Germinal center (tissue), 1 donor: ENCODE data around the gene MMP11.

Source experiments
- DNase-seq: peaks from one replicate; pipeline ENCODE4 v3.0.0; 2012; ENCODE audit warnings: mixed read lengths, low spot score

The MMP11 gene

DNA sequence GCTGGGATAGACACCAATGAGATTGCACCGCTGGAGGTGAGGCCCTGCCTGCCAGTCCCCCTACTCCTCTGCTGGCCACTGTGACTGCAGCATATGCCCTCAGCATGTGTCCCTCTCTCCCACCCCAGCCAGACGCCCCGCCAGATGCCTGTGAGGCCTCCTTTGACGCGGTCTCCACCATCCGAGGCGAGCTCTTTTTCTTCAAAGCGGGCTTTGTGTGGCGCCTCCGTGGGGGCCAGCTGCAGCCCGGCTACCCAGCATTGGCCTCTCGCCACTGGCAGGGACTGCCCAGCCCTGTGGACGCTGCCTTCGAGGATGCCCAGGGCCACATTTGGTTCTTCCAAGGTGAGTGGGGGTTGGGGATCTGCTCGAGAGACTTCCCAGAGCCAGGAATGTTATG, 8.4 kb downstream of the MMP11 start:
- DNase-seq = no peak

DNA sequence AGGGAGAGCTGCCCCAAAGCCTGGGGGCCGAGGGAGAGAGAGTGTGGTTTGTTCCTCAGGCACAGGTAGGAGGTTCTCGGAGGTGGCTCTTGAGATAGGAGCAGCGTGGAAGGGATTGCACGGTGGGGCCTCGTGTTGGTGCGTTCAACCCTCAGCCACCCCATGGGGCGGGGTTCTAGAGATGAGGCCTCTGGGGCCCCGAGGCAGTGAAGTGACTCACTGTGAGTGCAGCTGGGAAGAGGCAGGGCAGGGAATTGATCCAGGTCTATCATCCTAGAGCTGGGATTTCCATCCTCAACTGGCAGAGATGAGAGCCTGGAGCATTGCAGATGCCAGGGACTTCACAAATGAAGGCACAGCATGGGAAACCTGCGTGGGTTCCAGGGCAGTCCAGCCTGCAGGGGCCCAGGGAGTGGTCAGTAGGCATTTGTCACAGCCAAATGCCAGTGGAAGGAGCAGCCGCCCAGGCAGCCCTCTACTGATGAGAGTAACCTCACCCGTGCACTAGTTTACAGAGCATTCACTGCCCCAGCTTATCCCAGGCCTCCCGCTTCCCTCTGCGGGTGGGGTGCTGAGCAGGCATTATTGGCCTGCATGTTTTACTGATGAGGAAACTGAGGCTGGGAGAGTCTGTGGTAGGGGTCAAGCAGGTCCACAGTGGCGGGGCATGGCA, 9.0 kb downstream of the MMP11 start:
- no peak for DNase-seq

- DNase-seq = no peak
These were observed 9.6 kb downstream of the MMP11 start for GRCh38 chr22:23782252-23782651.

DNA sequence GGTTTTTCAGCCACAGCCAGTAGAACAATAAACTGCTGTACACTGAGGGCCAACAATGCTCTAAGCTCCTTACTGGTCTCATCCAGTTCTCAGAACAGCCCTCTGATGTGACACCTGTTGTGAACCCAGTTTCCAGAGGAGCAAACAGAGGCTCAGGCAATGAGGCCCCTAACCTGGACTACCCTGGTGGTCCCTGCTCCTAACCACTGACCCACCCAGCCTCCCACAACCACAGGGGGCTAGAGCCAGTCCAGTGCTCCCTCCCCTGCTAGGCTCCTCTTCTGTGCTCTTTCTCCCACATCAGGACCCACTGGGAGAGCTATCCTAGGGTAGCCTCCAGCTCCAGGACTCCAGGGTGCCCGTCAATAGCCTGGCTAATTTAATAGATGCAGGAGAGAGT, 10.1 kb downstream of the MMP11 start:
- DNase-seq = no peak

DNA sequence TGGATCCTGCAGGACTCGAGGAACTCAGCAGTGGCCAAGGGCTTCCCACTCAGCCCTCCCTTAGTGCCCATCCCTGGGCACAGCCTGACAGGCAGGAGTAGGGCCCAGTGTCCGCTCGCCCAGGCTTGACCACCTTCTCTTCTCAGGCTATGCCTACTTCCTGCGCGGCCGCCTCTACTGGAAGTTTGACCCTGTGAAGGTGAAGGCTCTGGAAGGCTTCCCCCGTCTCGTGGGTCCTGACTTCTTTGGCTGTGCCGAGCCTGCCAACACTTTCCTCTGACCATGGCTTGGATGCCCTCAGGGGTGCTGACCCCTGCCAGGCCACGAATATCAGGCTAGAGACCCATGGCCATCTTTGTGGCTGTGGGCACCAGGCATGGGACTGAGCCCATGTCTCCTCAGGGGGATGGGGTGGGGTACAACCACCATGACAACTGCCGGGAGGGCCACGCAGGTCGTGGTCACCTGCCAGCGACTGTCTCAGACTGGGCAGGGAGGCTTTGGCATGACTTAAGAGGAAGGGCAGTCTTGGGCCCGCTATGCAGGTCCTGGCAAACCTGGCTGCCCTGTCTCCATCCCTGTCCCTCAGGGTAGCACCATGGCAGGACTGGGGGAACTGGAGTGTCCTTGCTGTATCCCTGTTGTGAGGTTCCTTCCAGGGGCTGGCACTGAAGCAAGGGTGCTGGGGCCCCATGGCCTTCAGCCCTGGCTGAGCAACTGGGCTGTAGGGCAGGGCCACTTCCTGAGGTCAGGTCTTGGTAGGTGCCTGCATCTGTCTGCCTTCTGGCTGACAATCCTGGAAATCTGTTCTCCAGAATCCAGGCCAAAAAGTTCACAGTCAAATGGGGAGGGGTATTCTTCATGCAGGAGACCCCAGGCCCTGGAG, 10.9 kb downstream of the MMP11 start:
- no peak for DNase-seq

GRCh38 chr22:23784215-23784732, 11.6 kb downstream of the MMP11 start:
- DNase-seq = no peak

- DNase-seq = no peak
These were observed 13.6 kb downstream of the MMP11 start for GRCh38 chr22:23786261-23786710.

DNA sequence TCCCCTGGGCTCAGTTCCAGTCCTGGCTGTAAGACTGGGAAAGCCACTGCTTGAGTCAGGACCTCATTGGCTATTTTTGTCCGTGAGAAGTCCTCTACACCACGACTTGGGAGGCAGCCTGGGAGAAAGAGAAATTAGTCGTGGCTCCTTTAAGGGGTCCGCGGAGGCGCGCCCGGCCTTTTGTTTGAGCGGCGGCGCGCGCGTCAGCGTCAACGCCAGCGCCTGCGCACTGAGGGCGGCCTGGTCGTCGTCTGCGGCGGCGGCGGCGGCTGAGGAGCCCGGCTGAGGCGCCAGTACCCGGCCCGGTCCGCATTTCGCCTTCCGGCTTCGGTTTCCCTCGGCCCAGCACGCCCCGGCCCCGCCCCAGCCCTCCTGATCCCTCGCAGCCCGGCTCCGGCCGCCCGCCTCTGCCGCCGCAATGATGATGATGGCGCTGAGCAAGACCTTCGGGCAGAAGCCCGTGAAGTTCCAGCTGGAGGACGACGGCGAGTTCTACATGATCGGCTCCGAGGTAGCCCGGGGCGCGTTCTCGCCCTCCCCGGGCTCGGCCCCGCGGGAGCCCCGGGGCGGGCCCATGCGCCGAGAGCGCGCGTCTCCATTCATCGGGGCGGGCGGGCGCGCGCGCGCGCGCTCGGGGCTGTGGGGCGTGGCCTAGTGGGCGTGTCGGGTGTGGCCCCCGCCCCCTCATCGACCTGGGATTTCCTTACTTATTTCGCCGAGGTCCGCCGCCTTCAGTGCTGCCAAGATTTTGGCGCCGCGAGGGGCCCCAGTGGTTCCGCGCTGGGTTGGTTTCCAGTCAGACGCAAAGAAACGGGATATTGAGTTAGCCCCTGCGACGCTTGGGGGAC, 14.3 kb downstream of the MMP11 start, which contains the start of gene SMARCB1:
TSS of gene SMARCB1 (plus strand) at position 215 of the 848 bp plus-strand sequence. CDS start at position 419, 204 bp downstream.
- peak; percentile 96 for DNase-seq

DNA sequence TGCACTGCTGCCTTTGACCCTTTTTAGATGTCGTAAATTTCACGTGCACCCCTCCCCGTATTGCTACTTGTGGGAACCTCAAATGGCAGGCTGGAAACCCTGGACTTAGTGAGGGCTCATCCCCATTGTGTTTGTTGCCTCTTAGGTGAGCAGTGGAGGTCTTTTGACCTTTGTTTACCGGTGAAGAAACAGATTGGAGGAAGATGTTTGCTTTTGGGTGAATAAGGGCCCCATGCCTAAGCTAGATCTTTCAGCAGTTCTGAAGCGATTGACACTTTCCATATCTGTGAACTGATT, 14.9 kb downstream of the MMP11 start:
- DNase-seq = no peak

DNA sequence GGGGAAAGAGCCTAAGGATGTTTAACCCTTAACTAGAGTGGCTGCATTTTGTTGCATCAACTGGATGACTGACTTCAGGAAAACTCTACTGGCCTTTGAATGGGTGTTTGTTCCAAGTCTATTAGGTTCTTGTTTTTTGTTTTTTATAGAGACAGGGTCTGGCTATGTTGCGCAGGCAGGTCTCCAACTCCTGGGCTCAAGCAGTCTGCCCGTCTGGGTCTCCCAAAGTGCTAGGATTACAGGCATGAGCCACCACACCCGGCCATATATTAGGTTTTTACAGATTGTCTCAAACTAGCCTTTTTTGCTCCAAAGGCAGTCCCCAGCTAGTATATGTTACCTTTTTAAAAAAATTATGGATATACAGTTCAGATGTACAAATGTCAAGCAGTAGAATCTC, 15.3 kb downstream of the MMP11 start:
- DNase-seq = no peak

DNA sequence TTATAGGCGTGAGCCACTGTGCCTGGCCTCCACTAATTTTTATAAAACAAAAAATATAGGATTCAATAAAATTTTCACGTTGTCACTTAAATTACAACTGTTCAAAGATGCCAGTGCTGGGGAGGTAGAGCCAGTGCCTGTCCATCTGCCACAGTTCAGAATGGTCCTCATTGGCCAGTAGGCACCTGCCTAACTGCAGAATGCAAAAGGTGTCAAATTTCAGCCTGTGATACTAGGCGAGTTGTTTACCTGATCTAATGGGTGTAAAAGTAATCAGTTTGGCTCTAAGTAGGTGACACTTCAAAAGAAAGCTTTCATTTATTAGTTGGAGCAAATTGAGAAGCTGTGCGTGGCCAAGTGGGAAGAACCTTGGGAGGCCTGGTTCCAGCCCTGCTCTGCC, 16.5 kb downstream of the MMP11 start:
- no peak for DNase-seq

- DNase-seq = no peak
These were observed 17.0 kb downstream of the MMP11 start for GRCh38 chr22:23789638-23790037.

DNA sequence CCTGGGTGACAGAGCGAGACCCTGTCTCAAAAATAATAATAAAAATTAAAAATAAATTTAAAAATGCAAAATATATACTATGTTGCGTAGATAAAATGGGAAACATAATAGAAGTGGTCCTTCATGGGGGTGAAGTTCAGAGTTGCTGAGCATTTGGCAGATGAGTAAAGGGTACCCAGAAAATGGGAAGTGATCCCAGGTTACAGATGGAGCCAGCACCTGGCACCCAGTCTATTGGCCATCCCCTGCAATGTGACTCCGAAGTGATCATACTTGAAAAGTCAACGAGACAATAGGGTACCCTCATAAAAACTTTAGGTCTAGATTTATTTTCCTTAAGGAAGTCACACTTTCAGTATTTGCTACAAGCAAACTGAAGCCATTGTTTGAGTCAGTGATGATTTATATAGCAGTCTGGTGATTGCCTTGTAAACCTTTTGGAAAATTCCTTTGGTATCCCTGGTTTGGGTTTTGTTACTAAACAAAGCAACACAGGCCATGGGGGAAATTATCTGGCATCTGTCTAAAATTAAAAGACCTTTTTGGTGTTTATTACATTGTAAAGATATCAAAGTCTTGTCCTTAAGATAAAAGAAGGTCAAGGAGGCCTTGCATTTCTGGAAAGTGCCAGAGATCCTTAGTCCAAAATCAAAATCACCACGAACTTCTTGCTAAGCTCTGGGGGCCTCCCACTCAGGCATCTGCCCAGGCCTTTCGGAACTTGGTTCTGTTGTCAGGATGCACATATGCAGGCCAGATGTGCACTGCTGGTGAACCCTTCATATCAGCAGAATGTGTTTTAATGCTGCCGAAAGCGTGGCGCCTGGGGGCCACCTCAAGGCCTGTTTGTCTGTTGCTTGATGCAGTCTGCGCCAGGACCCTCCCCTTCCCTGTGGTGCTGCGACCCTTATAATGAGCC, 18.4 kb downstream of the MMP11 start:
- no peak for DNase-seq

- no peak for DNase-seq
These were observed 19.3 kb downstream of the MMP11 start for GRCh38 chr22:23791738-23792645.

- DNase-seq = no peak
These were observed 20.7 kb downstream of the MMP11 start for GRCh38 chr22:23793326-23793725.

DNA sequence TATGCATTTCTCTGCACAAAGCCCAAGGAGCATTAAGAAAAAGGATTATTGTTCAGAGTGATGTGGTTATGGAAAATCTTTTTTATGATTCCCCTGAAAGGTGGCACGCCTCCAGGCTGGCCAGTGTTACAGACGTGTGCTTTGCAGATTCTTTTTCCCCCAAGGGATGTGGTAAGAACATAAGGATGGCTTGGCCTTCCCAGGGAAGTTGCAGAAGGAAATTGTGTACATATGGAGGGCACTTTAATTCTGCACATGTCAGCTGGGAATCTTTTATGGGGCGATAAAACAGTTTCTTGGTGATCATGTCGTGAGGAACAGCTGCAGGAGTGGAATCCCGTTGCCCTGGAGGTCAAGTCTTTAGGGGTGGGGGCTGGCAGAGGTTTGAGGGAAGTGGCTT, 23.8 kb downstream of the MMP11 start:
- DNase-seq = no peak

- peak; percentile 77 for DNase-seq
These were observed 27.9 kb downstream of the MMP11 start for GRCh38 chr22:23800297-23801237.

GRCh38 chr22:23801238-23801821, 28.7 kb downstream of the MMP11 start:
- DNase-seq = peak; percentile 40
